NB4 (cell line): ENCODE data around the gene PPP1R13L.
"Not testable (repeated sequence)": the region's sequence is repeated elsewhere in the genome, so short reads cannot be mapped to it uniquely, and the experiment has no call there.

Source experiments
- CTCF ChIP-seq: IDR thresholded peaks from one replicate; pipeline ENCODE4 v1.5.1; 2012; ENCODE audit warnings: low read depth, low read length
- MAX ChIP-seq: IDR thresholded peaks from 2 replicates; pipeline ENCODE4 v1.6.1; 2011; ENCODE audit warnings: low read depth, low read length

DNA sequence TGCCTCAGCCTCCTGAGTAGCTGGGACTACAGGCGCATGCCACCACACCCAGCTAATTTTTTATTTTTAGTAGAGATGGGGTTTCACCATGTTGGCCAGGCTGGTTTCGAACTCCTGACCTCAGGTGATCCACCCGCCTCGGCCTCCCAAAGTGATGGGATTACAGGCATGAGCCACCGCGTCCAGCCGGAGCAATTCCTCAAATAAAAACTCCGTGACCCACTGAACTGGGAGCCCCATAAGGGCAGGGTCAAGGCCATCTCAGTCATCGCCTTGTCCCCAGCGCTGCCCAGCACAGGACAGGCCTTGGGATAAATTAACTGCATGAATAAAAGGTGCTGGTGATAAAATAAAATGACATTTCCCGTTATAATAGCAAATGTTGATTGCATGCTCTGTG is 25.0 kb upstream of the PPP1R13L start:
- TF ChIP-seq CTCF, MAX: not testable (repeated sequence)
